ENCODE data around the gene EVC2. TPM values are rescaled to one million over a fixed set of nuclear protein-coding genes. Genes with fewer than 3 reads are reported as not detected.

EVC2 gene
- total and polyA plus RNA-seq, 9 of the 15 experiments (the other 6 are each of a cell fraction or from before 2014, with no cell fraction given): 0.03 to 0.55 (median 0.38) TPM; not detected in 1

- H4K20me1 ChIP-seq (replicated peaks; ENCODE audit: control insufficient read depth, insufficient read depth, low read length): no peaks in the 10 kb centered on the region
- H2AFZ ChIP-seq (ENCODE audit: low read depth, low read length): no peak overlapping the region
- ChIA-PET CTCF (ENCODE audit: low intra/inter-chr PET ratio) (no interaction called here), POLR2A (no interaction called here)
- FAIRE-seq (no peak), DNase-seq (ENCODE audit: extremely low read depth in 1 of 4, low spot score in 3 of 4) (no peak), ATAC-seq (no peak)
- H3K4me2 ChIP-seq (ENCODE audit: insufficient read depth, low read length): no peak overlapping the region
- intact Hi-C loops (cut with micrococcal nuclease) (no loop called here), in situ Hi-C loops (cut with MboI) (no loop called here)
- H3K9me1 ChIP-seq (ENCODE audit: control insufficient read depth, insufficient read depth, low read length): no peaks in the 10 kb centered on the region
- 9% methylated on average over 16 of the region's 16 CpGs for WGBS (ENCODE audit: insufficient coverage, low coverage, missing lambda C conversion rate)
- H3K4me1 ChIP-seq (replicated peaks in 1 of 2; ENCODE audit: control insufficient read depth in 2 of 2, insufficient read depth in 2 of 2, low read length in 2 of 2): no peaks in the 10 kb centered on the region
- no peaks in the 10 kb centered on the region for H3K9me3 ChIP-seq (replicated peaks; ENCODE audit: control insufficient read depth, insufficient read depth, low read depth, low read length)
- no peaks in the 10 kb centered on the region for H3K36me3 ChIP-seq (ENCODE audit: control insufficient read depth, insufficient read depth, low read length)
- BruUV-seq (replicated peaks): no TSS peak
- H3K27ac ChIP-seq (ENCODE audit: extremely low read depth, low read depth, low read length): no peak overlapping the region
- H3K9ac ChIP-seq (ENCODE audit: insufficient read depth in 1 of 2, low read depth in 2 of 2, low read length in 2 of 2): no peak overlapping the region
- no peaks in the 10 kb centered on the region for H3K27me3 ChIP-seq (ENCODE audit: control insufficient read depth in 2 of 2, insufficient read depth in 2 of 2, low read length in 2 of 2)
- no peak overlapping the region for H3K4me3 ChIP-seq
- H3K79me2 ChIP-seq (ENCODE audit: control insufficient read depth, insufficient read depth, low read length): no peaks in the 10 kb centered on the region
- no peak for TF ChIP-seq YY1 (IDR thresholded peaks at IDR 0.05; ENCODE audit: borderline replicate concordance in 1 of 3, control insufficient read depth in 1 of 3, extremely low read depth in 1 of 3, insufficient read depth in 3 of 3, insufficient read length in 1 of 3, insufficient replicate concordance in 2 of 3, low read depth in 1 of 3, low read length in 2 of 3)
- TF ChIP-seq PREB (CRISPR knock-in tag; IDR thresholded peaks at IDR 0.05): no peak
- no peak for TF ChIP-seq ATF4 (CRISPR knock-in tag; IDR thresholded peaks at IDR 0.05)
- TF ChIP-seq CXXC5 (CRISPR knock-in tag; IDR thresholded peaks at IDR 0.05): no peak
- no peak for TF ChIP-seq ZNF253 (CRISPR knock-in tag; conservative IDR thresholded peaks at IDR 0.05)
- no peak for TF ChIP-seq ZBTB17 (CRISPR knock-in tag; IDR thresholded peaks at IDR 0.05)
- TF ChIP-seq ARHGAP35 (IDR thresholded peaks at IDR 0.05; ENCODE audit: partially characterized antibody): no peak
- TF ChIP-seq ZBTB1 (CRISPR knock-in tag; IDR thresholded peaks at IDR 0.05; ENCODE audit: borderline replicate concordance, low read depth): no peak
- no peak for TF ChIP-seq ZNF12 (CRISPR knock-in tag; IDR thresholded peaks at IDR 0.05)
- no peak for TF ChIP-seq CC2D1A (IDR thresholded peaks at IDR 0.05)
- no peak for TF ChIP-seq TEAD1 (CRISPR knock-in tag; IDR thresholded peaks at IDR 0.05)
- TF ChIP-seq ZNF449 (CRISPR knock-in tag; IDR thresholded peaks at IDR 0.05): no peak
- TF ChIP-seq ZBTB11 (CRISPR knock-in tag; IDR thresholded peaks at IDR 0.05): no peak
- no peak for TF ChIP-seq MIER1 (IDR thresholded peaks at IDR 0.05; ENCODE audit: low read depth)
Measured at GRCh38 chr4:5720157-5720850, 11.9 kb upstream of the EVC2 start.
